Fibroblast of pulmonary artery (primary cell): ENCODE measurements around the gene SIPA1L3.

Experiments
- DNase-seq: peaks from one replicate; pipeline ENCODE4 v3.0.0-alpha.2; 2010; ENCODE audit warnings: low read depth
- H3K4me3 ChIP-seq: replicated peaks from 2 replicates; pipeline ENCODE4 v1.5.1; 2011; ENCODE audit warnings: low read depth, mild to moderate bottlenecking, control low read depth, low read length, moderate library complexity
- TF ChIP-seq, protein P1 (sequence below): IDR thresholded peaks from 2 replicates; pipeline ENCODE4 v1.5.1; 2011; ENCODE audit warnings: mild to moderate bottlenecking, control low read depth, low read length, inconsistent platforms; ENCODE audit errors: missing control alignments

The SIPA1L3 gene

DNA sequence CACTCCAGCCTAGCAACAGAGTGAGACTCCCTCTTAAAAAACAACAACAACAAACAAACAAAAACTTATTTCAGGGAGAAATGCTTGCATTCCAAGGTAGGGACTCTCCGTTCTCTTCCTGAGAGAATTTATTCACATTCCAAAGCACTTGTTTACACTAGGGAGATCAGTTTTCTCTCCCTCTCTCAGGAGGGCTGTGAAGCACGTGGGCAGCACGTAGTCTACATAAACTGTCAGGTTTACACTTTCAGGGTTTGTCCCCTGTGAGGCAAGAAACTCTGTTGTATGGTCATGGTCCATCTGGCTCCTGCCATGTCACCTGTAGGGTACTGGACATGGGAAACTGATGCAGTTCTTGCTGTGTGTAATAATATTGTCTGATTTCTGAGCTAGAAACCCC, 32.2 kb upstream of the SIPA1L3 start:
- no peak for DNase-seq
- H3K4me3 ChIP-seq: no peak overlapping the region
- TF ChIP-seq, protein P1, sequence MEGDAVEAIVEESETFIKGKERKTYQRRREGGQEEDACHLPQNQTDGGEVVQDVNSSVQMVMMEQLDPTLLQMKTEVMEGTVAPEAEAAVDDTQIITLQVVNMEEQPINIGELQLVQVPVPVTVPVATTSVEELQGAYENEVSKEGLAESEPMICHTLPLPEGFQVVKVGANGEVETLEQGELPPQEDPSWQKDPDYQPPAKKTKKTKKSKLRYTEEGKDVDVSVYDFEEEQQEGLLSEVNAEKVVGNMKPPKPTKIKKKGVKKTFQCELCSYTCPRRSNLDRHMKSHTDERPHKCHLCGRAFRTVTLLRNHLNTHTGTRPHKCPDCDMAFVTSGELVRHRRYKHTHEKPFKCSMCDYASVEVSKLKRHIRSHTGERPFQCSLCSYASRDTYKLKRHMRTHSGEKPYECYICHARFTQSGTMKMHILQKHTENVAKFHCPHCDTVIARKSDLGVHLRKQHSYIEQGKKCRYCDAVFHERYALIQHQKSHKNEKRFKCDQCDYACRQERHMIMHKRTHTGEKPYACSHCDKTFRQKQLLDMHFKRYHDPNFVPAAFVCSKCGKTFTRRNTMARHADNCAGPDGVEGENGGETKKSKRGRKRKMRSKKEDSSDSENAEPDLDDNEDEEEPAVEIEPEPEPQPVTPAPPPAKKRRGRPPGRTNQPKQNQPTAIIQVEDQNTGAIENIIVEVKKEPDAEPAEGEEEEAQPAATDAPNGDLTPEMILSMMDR: no peak

DNA sequence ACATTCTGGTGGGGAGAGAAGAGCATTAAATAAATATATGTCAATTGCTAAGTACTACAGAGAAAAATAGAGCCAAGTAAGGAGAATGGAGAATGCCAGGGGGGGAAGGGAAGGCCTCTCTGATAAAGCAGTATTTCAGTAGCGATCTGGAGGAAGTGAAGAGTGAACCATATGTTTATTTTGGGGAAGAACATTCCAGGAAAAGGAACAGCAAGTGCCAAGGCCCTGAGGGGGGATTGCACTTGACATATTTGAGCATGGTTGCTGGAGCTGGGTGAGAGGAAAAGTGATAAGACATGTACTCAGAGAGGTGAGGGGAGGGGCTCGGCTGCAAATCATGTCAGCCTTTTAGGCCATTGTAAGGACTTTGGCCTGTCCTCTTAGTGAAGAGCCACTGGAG, 31.0 kb upstream of the SIPA1L3 start:
- TF ChIP-seq, protein P1: no peak
- no peak overlapping the region for H3K4me3 ChIP-seq
- no peak for DNase-seq

DNA sequence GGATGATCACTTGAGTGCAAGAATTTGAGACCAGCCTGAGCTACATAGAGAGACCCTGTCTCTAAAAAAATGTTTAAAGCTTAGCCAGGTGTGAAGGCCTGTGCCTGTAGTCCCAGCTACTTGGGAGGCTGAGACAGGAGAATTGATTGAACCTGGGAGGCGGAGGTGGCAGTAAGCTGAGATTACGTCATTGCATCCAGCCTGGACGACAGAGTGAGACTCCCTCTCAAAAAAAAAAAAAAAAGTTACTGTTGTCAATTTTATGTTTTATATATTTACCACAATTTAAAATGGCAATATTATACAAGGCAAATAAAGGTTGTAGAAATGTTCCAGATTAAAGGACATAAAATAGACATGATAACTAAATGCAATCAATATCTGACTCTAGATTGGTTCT, 29.9 kb upstream of the SIPA1L3 start:
- no peak overlapping the region for H3K4me3 ChIP-seq
- TF ChIP-seq, protein P1: no peak
- no peak for DNase-seq

DNA sequence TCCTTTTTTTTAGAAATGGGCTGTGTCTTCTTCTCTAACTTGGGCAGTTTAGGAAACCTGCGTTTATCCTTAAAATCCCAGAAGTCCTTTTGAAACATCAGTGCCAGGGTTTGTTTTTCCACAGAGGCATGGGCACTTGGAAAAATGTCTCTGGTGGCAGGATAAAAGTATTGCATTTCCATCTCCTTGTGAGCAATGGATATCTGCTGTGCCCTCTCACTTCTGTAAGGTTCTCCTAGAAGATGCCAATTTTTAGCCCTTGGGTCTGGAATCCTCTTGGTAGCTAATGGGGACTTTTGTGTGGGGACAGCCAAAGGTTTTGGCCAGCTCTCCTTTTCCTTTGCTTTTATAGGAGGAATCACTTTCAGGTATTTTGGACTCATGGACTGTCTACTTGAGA, 21.6 kb upstream of the SIPA1L3 start:
- TF ChIP-seq, protein P1: no peak
- no peak overlapping the region for H3K4me3 ChIP-seq
- no peak for DNase-seq

DNA sequence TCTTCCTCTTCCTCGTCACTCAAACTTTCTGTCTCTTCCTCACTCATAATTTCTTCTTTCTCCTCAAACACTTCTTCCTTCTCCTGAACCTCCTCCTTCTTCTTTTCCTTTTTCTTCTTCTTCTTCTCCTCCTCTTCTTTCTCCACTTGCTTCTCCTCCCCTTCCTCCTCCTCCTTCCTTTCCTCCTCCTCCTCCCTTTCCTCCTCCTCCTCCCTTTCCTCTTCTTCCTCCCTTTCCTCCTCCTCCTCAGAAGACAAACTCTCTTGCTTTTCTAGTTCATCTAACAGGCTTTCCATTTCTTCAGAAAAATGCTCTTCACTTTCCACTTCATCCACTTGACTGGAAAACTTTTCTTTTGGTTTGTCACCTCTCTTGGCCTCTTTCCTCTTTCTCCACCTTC, 20.4 kb upstream of the SIPA1L3 start:
- no peak for DNase-seq
- no peak overlapping the region for H3K4me3 ChIP-seq
- TF ChIP-seq, protein P1: no peak

DNA sequence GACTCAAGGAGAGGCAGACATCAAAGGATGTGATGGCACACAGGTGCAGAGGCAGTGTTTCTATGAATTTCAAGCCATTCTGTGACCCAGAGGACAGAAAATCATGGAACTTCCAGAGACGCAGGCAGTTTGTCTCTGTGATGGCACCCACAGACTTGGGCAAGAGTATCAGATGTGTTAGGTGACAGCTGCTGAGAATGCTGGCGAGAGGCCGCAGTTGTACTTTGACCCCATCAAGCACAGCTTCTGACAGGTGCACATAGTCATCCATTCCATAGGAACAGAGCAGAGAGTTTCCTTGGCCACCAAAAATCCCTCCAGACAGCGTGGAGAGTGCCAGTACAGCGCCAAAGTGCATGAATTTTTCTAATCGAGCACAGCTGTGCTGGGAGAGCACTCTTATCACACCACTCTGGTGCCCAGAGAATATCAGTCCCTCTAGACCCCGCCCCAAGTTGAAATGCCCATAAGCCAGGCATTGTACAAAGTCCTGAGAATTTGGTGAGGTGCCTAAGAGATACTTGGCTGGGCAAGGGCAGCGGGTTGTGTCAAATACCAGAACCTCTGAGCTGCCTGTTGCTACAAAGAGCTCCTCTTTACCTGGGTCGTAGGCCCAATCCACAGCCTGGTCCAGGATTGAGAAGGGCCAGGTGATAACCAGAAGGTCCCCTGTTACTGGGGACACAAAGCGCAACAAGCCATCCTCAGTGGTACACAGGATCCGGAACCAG, 13.0 kb upstream of the SIPA1L3 start:
- DNase-seq: no peak
- no peak overlapping the region for H3K4me3 ChIP-seq
- TF ChIP-seq, protein P1: no peak

DNA sequence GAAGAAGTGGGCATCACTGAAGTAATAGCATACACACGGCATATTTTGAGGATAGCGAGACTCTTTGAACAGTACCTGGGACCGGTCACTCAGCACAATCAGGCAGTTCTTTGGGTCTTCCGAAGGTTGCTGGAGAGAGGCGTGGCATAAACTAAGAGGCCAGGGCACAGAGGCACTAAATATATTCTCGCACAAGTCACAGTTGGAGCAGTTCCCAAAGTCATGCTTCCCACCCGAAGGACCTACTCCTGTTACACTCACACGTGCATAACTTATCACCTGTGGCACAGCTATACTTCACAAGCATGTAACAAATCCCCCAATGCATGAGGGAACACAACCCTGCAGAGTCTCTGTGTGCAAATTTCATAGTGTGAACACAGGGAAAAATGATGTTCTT, 10.8 kb upstream of the SIPA1L3 start:
- no peak overlapping the region for H3K4me3 ChIP-seq
- no peak for DNase-seq
- TF ChIP-seq, protein P1: no peak
